Thoracic aorta (tissue), 2 donors: ENCODE results near the gene CS. TPM values are rescaled to one million over a fixed set of nuclear protein-coding genes. Genes with fewer than 3 reads are reported as not detected.
"Not testable (repeated sequence)": the region's sequence is repeated elsewhere in the genome, so short reads cannot be mapped to it uniquely, and the experiment has no call there.

Source experiments
- ATAC-seq: fragments of 150-250 bp; one replicate; pipeline ENCODE4 v1.8.0; 2017; ENCODE audit warnings: low read depth; ENCODE audit not compliant: insufficient number of reproducible peaks, low FRiP score
- DNase-seq: peaks from one replicate; pipeline ENCODE4 v3.0.0-alpha.2; 2020; ENCODE audit warnings: low spot score
- H3K27ac ChIP-seq, 2 donors: fragments of 200-600 bp; sonication (generic); 1 replicate in 1 of 2; 2 replicates in 1 of 2; pipeline ENCODE4 v1.5.1; 2016; ENCODE audit warnings: mild to moderate bottlenecking in 2 of 2, moderate library complexity in 2 of 2
- H3K27me3 ChIP-seq: fragments of 200-600 bp; sonication (generic); replicated peaks from 2 replicates; pipeline ENCODE4 v1.6.0; 2016; ENCODE audit warnings: mild to moderate bottlenecking; ENCODE audit not compliant: insufficient read depth
- H3K36me3 ChIP-seq: fragments of 200-600 bp; sonication (generic); one replicate; pipeline ENCODE4 v1.5.1; 2016
- H3K4me1 ChIP-seq, 2 donors: fragments of 200-600 bp; sonication (generic); 1 replicate in 1 of 2; 2 replicates in 1 of 2; pipeline versions ENCODE4 v1.5.1 to v1.6.0; 2016; ENCODE audit warnings: low read depth in 2 of 2, mild to moderate bottlenecking in 1 of 2; ENCODE audit not compliant: control insufficient read depth in 1 of 2
- H3K4me3 ChIP-seq: fragments of 200-600 bp; sonication (generic); 2 replicates; pipeline ENCODE4 v1.5.1; 2016; ENCODE audit warnings: mild to moderate bottlenecking
- H3K9me3 ChIP-seq: fragments of 200-600 bp; sonication (generic); 2 replicates; pipeline ENCODE4 v1.5.1; 2016
- total RNA-seq, 2 donors: library from RNA; depleted of rRNA; stranded (reverse); fragments of >200 nt; gene quantifications; one replicate each; pipeline versions ENCODE4 v1.1.0 to v1.2.3, GENCODE V29; 2016
- TF ChIP-seq, protein P1 (sequence below): fragments of 200-600 bp; sonication (generic); IDR thresholded peaks from one replicate; pipeline ENCODE4 v1.5.1; 2019; ENCODE audit warnings: antibody characterized with exemption

The CS gene
- total RNA-seq, 2 donors from 2014 or later: 120 to 143 TPM

- H3K27ac ChIP-seq: no peak overlapping the region
- TF ChIP-seq, protein P1, sequence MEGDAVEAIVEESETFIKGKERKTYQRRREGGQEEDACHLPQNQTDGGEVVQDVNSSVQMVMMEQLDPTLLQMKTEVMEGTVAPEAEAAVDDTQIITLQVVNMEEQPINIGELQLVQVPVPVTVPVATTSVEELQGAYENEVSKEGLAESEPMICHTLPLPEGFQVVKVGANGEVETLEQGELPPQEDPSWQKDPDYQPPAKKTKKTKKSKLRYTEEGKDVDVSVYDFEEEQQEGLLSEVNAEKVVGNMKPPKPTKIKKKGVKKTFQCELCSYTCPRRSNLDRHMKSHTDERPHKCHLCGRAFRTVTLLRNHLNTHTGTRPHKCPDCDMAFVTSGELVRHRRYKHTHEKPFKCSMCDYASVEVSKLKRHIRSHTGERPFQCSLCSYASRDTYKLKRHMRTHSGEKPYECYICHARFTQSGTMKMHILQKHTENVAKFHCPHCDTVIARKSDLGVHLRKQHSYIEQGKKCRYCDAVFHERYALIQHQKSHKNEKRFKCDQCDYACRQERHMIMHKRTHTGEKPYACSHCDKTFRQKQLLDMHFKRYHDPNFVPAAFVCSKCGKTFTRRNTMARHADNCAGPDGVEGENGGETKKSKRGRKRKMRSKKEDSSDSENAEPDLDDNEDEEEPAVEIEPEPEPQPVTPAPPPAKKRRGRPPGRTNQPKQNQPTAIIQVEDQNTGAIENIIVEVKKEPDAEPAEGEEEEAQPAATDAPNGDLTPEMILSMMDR: no peak
- H3K27me3 ChIP-seq: no peaks in the 10 kb centered on the region
- DNase-seq (no peak), ATAC-seq (no peak)
- H3K4me3 ChIP-seq: no peak overlapping the region
- H3K9me3 ChIP-seq: no peaks in the 10 kb centered on the region
- peaks cover 47% of the 10 kb centered on the region for H3K36me3 ChIP-seq
- no peaks in the 10 kb centered on the region for H3K4me1 ChIP-seq
These were observed 26.4 kb upstream of the CS start for GRCh38 chr12:56326533-56326932.

DNA sequence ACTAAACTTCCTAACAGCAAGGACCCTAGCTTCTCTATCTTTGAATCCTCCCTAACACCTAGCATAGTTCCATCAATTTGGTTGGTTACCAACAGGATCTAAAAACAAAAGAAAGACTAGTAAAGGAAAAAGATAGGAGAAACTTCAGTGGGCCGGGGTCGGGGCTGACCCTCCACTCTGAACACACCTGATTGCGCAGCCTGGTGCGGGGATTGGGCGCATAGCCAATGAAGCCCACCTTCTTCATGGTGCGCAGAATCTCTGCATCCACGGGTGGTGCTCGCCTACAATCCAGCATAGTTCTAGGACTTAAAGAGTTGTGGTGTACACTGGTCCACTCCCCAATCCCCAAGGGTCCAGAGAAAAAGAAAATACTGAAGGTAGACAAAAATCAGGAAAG lies 26.0 kb upstream of the CS start:
- no peaks in the 10 kb centered on the region for H3K9me3 ChIP-seq
- H3K27me3 ChIP-seq: no peaks in the 10 kb centered on the region
- TF ChIP-seq, protein P1: no peak
- no peak overlapping the region for H3K4me3 ChIP-seq
- DNase-seq (no peak), ATAC-seq (no peak)
- H3K4me1 ChIP-seq: no peaks in the 10 kb centered on the region
- no peak overlapping the region for H3K27ac ChIP-seq
- H3K36me3 ChIP-seq: peaks cover 47% of the 10 kb centered on the region

DNA sequence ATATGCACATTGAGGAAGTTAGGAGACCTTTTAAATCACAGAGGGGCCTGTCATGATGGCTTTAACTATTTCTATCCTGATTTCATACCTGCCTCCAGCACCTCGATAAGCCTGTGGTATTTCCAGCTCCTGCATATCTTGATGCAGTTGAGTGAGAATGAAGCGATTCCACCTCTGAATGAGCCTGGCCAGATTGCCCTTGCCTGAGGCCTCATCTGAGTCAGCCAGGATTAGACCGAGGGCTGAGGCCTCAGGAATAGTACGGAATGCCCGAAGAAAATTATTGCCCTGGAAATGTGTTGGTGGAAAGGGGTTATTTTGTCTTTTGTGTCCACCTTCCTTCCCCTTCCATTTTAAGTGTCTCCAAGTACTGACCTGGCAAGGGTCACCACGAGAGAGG lies 24.1 kb upstream of the CS start:
- no peak for DNase-seq
- TF ChIP-seq, protein P1: no peak
- H3K36me3 ChIP-seq: peaks cover 52% of the 10 kb centered on the region
- no peaks in the 10 kb centered on the region for H3K27me3 ChIP-seq
- ATAC-seq: no peak
- no peaks in the 10 kb centered on the region for H3K4me1 ChIP-seq
- no peaks in the 10 kb centered on the region for H3K9me3 ChIP-seq
- no peak overlapping the region for H3K27ac ChIP-seq
- no peak overlapping the region for H3K4me3 ChIP-seq

- not testable (repeated sequence) for DNase-seq, H3K9me3 ChIP-seq, H3K27me3 ChIP-seq, H3K4me3 ChIP-seq, H3K27ac ChIP-seq, H3K4me1 ChIP-seq, ATAC-seq
- peaks cover 40% of the 10 kb centered on the region for H3K36me3 ChIP-seq
These were observed 21.5 kb upstream of the CS start for GRCh38 chr12:56321610-56322009.

- TF ChIP-seq, protein P1: no peak
- no peak overlapping the region for H3K27ac ChIP-seq
- H3K4me1 ChIP-seq: peaks cover 2 to 5% of the 10 kb centered on the region in 2 donors
- H3K9me3 ChIP-seq: no peaks in the 10 kb centered on the region
- H3K4me3 ChIP-seq: no peak overlapping the region
- no peaks in the 10 kb centered on the region for H3K27me3 ChIP-seq
- ATAC-seq (no peak), DNase-seq (no peak)
- peaks cover 40% of the 10 kb centered on the region for H3K36me3 ChIP-seq
These were observed 20.9 kb upstream of the CS start for GRCh38 chr12:56321027-56321426.

DNA sequence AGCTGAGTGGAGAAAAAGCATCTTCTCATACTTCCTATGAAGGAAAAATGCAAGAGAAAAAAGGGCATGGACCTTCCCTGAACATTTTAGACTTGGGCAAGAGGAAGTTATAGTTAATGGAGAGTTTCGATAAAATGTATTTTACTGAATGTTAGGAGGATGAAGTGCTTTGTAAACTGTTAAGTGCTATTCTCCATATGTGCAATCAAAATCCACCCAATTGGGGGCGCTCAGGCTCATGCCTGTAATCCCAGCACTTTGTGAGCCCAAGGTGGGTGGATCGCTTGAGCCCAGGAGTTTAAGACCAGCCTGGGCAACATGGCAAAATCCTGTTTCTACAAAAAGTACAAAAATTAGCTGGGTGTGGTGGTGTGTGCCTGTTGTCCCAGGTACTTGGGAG lies 17.5 kb upstream of the CS start:
- Histone ChIP-seq H3K9me3 (no peaks in the 10 kb centered on the region), H3K4me3 (no peak overlapping the region)

More for the DNA sequence above, 17.5 kb upstream of the CS start:
- ATAC-seq (no peak), DNase-seq (no peak)
- Histone ChIP-seq H3K27ac (no peak overlapping the region), H3K36me3 (peaks cover 14% of the 10 kb centered on the region), H3K4me1 (peaks cover 7 to 14% of the 10 kb centered on the region in 2 donors), H3K27me3 (no peaks in the 10 kb centered on the region)
- TF ChIP-seq, protein P1: no peak
